WTC11 (cell line): ENCODE data around the gene LYAR. TPM values are rescaled to one million over a fixed set of nuclear protein-coding genes. Genes with fewer than 3 reads are reported as not detected.

Experiments
- ATAC-seq: fragments of 200-7000 bp; cut with Tn5 transposase; 2 replicates; pipeline ENCODE4 v1.10.0; 2021; ENCODE audit warnings: mild to moderate bottlenecking, moderate library complexity
- CTCF ChIA-PET: fragments of 300-600 bp; sonication (Branson Sonifier 250); formaldehyde crosslinking; loops from one replicate; lab custom pipeline; 2021; ENCODE audit warnings: antibody characterized with exemption; lab: Charles Lee
- POLR2A ChIA-PET: fragments of 350-600 bp; sonication (Branson Sonifier 250); formaldehyde crosslinking; loops from one replicate; lab custom pipeline; 2021; ENCODE audit warnings: antibody characterized with exemption; lab: Charles Lee
- DNase-seq: peaks from one replicate; pipeline ENCODE4 v3.0.0; 2021; ENCODE audit warnings: low spot score
- H3K27ac Mint-ChIP-seq: 2 replicates; pipeline ENCODE4 v1.8.0; 2021; ENCODE audit warnings: mixed read lengths
- H3K27me3 Mint-ChIP-seq: 2 replicates; pipeline ENCODE4 v1.8.0; 2021; ENCODE audit warnings: low read depth, mild to moderate bottlenecking, moderate library complexity, mixed read lengths
- H3K36me3 Mint-ChIP-seq: 2 replicates; pipeline ENCODE4 v1.8.0; 2021; ENCODE audit warnings: mixed read lengths
- H3K4me1 Mint-ChIP-seq: 2 replicates; pipeline ENCODE4 v1.8.0; 2022; ENCODE audit warnings: mixed read lengths
- H3K4me3 Mint-ChIP-seq: 2 replicates; pipeline ENCODE4 v1.8.0; 2021; ENCODE audit warnings: mild to moderate bottlenecking, moderate library complexity, mixed read lengths
- H3K9me3 Mint-ChIP-seq: 2 replicates; pipeline ENCODE4 v1.8.0; 2021; ENCODE audit warnings: mixed read lengths
- ATF1 ChIP-seq: sonication (generic); formaldehyde crosslinking; IDR thresholded peaks from 2 replicates; pipeline ENCODE4 v1.8.1; 2023; ENCODE audit warnings: mild to moderate bottlenecking, moderate library complexity, missing genetic modification reagents
- CREB1 ChIP-seq: sonication (generic); formaldehyde crosslinking; IDR thresholded peaks from 2 replicates; pipeline ENCODE4 v1.8.0; 2023; ENCODE audit warnings: mild to moderate bottlenecking, missing genetic modification reagents
- CREM ChIP-seq: sonication (generic); formaldehyde crosslinking; IDR thresholded peaks from 2 replicates; pipeline ENCODE4 v1.8.1; 2022; ENCODE audit warnings: mild to moderate bottlenecking, missing genetic modification reagents, moderate library complexity
- FOXK1 ChIP-seq: sonication (generic); formaldehyde crosslinking; IDR thresholded peaks from 2 replicates; pipeline ENCODE4 v1.8.0; 2022; ENCODE audit warnings: mild to moderate bottlenecking, moderate library complexity, missing genetic modification reagents
- GABPB1 ChIP-seq: sonication (generic); formaldehyde crosslinking; IDR thresholded peaks from 2 replicates; pipeline ENCODE4 v1.8.1; 2023; ENCODE audit warnings: mild to moderate bottlenecking, missing genetic modification reagents
- KAT7 ChIP-seq: sonication (generic); formaldehyde crosslinking; IDR thresholded peaks from 2 replicates; pipeline ENCODE4 v1.8.1; 2023; ENCODE audit warnings: missing genetic modification reagents, mild to moderate bottlenecking, borderline replicate concordance
- MYBL2 ChIP-seq: sonication (generic); formaldehyde crosslinking; IDR thresholded peaks from 2 replicates; pipeline ENCODE4 v1.8.1; 2023; ENCODE audit warnings: mild to moderate bottlenecking, moderate library complexity, missing genetic modification reagents
- NFYB ChIP-seq: sonication (generic); formaldehyde crosslinking; conservative IDR thresholded peaks from 2 replicates; pipeline ENCODE4 v1.8.0; 2022; ENCODE audit warnings: low read depth, missing genetic modification reagents
- NR1H2 ChIP-seq: sonication (generic); formaldehyde crosslinking; IDR thresholded peaks from 2 replicates; pipeline ENCODE4 v1.9.0; 2021; ENCODE audit warnings: mild to moderate bottlenecking, moderate library complexity, missing genetic modification reagents
- RELA ChIP-seq: sonication (generic); formaldehyde crosslinking; IDR thresholded peaks from 2 replicates; pipeline ENCODE4 v1.8.1; 2022; ENCODE audit warnings: missing genetic modification reagents, mild to moderate bottlenecking, borderline replicate concordance
- SP1 ChIP-seq: sonication (generic); formaldehyde crosslinking; conservative IDR thresholded peaks from 2 replicates; pipeline ENCODE4 v1.8.1; 2022; ENCODE audit warnings: missing genetic modification reagents
- TEAD1 ChIP-seq: sonication (generic); formaldehyde crosslinking; IDR thresholded peaks from 2 replicates; pipeline ENCODE4 v1.8.0; 2022; ENCODE audit warnings: mild to moderate bottlenecking, missing genetic modification reagents
- ZNF138 ChIP-seq: sonication (generic); formaldehyde crosslinking; conservative IDR thresholded peaks from 2 replicates; pipeline ENCODE4 v1.8.1; 2022; ENCODE audit warnings: mild to moderate bottlenecking, moderate library complexity, missing genetic modification reagents
- ZNF263 ChIP-seq: sonication (generic); formaldehyde crosslinking; IDR thresholded peaks from 2 replicates; pipeline ENCODE4 v1.8.1; 2022; ENCODE audit warnings: low read depth, mild to moderate bottlenecking, moderate library complexity, missing genetic modification reagents
- ZNF317 ChIP-seq: sonication (generic); formaldehyde crosslinking; IDR thresholded peaks from 2 replicates; pipeline ENCODE4 v1.8.1; 2023; ENCODE audit warnings: low read depth, mild to moderate bottlenecking, moderate library complexity, missing genetic modification reagents, borderline replicate concordance
- ZNF416 ChIP-seq: fragments of 250-450 bp; sonication (Bioruptor Pico); IDR thresholded peaks from 2 replicates; pipeline ENCODE4 v1.9.0; 2021; ENCODE audit warnings: mild to moderate bottlenecking, inconsistent platforms
- total RNA-seq: library from RNA; stranded (reverse); gene quantifications from 3 replicates; pipeline ENCODE4 v1.2.3, GENCODE V29; 2021
- TF ChIP-seq, protein P1 (sequence below): sonication (generic); formaldehyde crosslinking; IDR thresholded peaks from 2 replicates; pipeline ENCODE4 v1.8.1; 2023; ENCODE audit warnings: mild to moderate bottlenecking, moderate library complexity, missing genetic modification reagents
- TF ChIP-seq, protein P2 (sequence below): sonication (generic); formaldehyde crosslinking; IDR thresholded peaks from 2 replicates; pipeline ENCODE4 v1.8.0; 2023; ENCODE audit warnings: mild to moderate bottlenecking, missing genetic modification reagents
- TF ChIP-seq, protein P3 (sequence below): sonication (generic); formaldehyde crosslinking; IDR thresholded peaks from 2 replicates; pipeline ENCODE4 v1.8.1; 2022; ENCODE audit warnings: low read depth, mild to moderate bottlenecking, moderate library complexity, missing genetic modification reagents, borderline replicate concordance
- TF ChIP-seq, protein P4 (sequence below): fragments of 250-450 bp; sonication (Bioruptor Pico); IDR thresholded peaks from 2 replicates; pipeline ENCODE4 v1.9.0; 2021; ENCODE audit warnings: mild to moderate bottlenecking
- TF ChIP-seq, protein P5 (sequence below): sonication (generic); formaldehyde crosslinking; IDR thresholded peaks from 2 replicates; pipeline ENCODE4 v1.8.0; 2022; ENCODE audit warnings: mild to moderate bottlenecking, missing genetic modification reagents
- TF ChIP-seq, protein P6 (sequence below): sonication (generic); formaldehyde crosslinking; IDR thresholded peaks from 2 replicates; pipeline ENCODE4 v1.8.1; 2022; ENCODE audit warnings: low read depth, missing genetic modification reagents, borderline replicate concordance
- TF ChIP-seq, protein P7 (sequence below): sonication (generic); formaldehyde crosslinking; IDR thresholded peaks from 2 replicates; pipeline ENCODE4 v1.8.0; 2023; ENCODE audit warnings: missing genetic modification reagents, mild to moderate bottlenecking, borderline replicate concordance

LYAR gene
- total RNA-seq, 1 experiment from 2014 or later: 36.8 TPM

DNA sequence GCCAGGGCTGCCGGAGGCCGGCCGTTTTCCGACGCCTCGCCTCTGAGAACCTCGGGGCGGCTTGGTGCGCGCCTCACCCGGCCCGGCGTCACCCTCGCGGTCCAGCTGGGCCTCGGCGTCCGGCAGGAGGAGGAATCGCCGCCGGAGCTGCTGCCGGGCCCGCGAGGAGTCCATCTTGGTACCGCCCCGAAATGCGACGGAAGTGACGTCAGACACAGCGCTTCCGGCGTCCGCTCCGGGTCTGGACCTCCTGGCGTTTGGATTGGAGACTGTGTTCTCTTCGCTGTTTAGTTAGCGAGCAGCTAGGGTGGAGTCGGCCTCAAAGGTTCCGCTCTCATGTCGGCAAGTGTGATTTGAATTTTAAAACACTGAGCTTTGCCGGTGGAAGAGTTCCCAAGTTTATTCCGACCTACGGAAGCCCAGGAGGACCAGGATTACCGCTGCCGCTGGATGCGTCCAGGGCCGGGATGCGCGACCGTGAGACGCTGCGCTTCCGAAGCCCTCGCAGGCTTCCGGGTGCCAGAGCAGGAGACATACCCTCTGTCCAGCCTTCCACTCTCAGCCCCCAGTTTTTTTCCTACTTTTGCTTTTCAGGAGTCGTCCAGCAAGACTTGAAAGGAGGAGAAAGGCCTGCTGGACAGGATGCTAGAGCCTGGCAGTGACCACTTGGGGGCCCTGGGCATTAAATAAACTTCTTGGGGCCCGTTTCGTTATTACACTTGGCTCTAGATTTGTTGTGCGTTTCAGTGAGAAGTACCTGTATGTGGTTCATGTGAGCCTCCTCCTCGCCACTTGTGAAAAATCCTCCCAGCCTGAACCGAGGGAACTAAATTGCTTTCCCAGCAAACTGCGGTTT is 41.7 kb downstream of the LYAR start, which contains the start of gene TMEM128:
Gene TMEM128, minus strand, starts transcription at position 195 of the 856 bp plus-strand sequence. Its CDS starts 21 bp downstream, at position 174.
- Mint-ChIP-seq H3K9me3 (no peaks in the 10 kb centered on the region), H3K27me3 (peaks cover 8% of the 10 kb centered on the region), H3K4me3 (peak within 1 kb of the TSS; percentile 97), H3K4me1 (peaks cover 14% of the 10 kb centered on the region), H3K27ac (peak within 1 kb of the TSS; percentile 99), H3K36me3 (peaks cover 24% of the 10 kb centered on the region)
- peak; percentile 89 for ATAC-seq
- CTCF ChIA-PET: interaction anchor here (0.8 to 1.9 kb wide), 6 partner anchors 8 to 157 kb away, joined by 3 to 6 read pairs (median 4); no protein-coding TSS in a partner anchor
- DNase-seq: peak; percentile 93
- POLR2A ChIA-PET: interaction anchor here (0.6 to 0.9 kb wide), 3 partner anchors 42 to 429 kb away, joined by 3 to 5 read pairs (median 5); partner anchors contain the start of genes LYAR and ZBTB49
- TF ChIP-seq, protein P1, sequence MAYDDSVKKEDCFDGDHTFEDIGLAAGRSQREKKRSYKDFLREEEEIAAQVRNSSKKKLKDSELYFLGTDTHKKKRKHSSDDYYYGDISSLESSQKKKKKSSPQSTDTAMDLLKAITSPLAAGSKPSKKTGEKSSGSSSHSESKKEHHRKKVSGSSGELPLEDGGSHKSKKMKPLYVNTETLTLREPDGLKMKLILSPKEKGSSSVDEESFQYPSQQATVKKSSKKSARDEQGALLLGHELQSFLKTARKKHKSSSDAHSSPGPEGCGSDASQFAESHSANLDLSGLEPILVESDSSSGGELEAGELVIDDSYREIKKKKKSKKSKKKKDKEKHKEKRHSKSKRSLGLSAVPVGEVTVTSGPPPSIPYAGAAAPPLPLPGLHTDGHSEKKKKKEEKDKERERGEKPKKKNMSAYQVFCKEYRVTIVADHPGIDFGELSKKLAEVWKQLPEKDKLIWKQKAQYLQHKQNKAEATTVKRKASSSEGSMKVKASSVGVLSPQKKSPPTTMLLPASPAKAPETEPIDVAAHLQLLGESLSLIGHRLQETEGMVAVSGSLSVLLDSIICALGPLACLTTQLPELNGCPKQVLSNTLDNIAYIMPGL (CRISPR knock-in tag): peak; percentile 71; the same call in 1 of the 2 replicates
- TF ChIP-seq FOXK1 (CRISPR knock-in tag) (peak; percentile 86), CREB1 (peak; percentile 53; the same call in 1 of the 2 replicates), SP1 (peak; percentile 96), KAT7 (CRISPR knock-in tag) (0 out of 2 replicates have a peak, but pooled peaks have one; percentile 79), NR1H2 (no peak), ZNF416 (CRISPR knock-in tag) (no peak), ZNF138 (no peak), NFYB (0 out of 2 replicates have a peak, but pooled peaks have one; percentile 24), CREM (CRISPR knock-in tag) (peak; percentile 96), ZNF317 (no peak), TEAD1 (peak; percentile 84), RELA (CRISPR knock-in tag) (0 out of 2 replicates have a peak, but pooled peaks have one; percentile 37), ATF1 (peak; percentile 51; the same call in 1 of the 2 replicates), ZNF263 (CRISPR knock-in tag) (no peak), GABPB1 (peak; percentile 90), MYBL2 (CRISPR knock-in tag) (peak; percentile 44; the same call in 1 of the 2 replicates)
- TF ChIP-seq, protein P2, sequence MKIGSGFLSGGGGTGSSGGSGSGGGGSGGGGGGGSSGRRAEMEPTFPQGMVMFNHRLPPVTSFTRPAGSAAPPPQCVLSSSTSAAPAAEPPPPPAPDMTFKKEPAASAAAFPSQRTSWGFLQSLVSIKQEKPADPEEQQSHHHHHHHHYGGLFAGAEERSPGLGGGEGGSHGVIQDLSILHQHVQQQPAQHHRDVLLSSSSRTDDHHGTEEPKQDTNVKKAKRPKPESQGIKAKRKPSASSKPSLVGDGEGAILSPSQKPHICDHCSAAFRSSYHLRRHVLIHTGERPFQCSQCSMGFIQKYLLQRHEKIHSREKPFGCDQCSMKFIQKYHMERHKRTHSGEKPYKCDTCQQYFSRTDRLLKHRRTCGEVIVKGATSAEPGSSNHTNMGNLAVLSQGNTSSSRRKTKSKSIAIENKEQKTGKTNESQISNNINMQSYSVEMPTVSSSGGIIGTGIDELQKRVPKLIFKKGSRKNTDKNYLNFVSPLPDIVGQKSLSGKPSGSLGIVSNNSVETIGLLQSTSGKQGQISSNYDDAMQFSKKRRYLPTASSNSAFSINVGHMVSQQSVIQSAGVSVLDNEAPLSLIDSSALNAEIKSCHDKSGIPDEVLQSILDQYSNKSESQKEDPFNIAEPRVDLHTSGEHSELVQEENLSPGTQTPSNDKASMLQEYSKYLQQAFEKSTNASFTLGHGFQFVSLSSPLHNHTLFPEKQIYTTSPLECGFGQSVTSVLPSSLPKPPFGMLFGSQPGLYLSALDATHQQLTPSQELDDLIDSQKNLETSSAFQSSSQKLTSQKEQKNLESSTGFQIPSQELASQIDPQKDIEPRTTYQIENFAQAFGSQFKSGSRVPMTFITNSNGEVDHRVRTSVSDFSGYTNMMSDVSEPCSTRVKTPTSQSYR (CRISPR knock-in tag): peak; percentile 64; the same call in 1 of the 2 replicates
- TF ChIP-seq, protein P3, sequence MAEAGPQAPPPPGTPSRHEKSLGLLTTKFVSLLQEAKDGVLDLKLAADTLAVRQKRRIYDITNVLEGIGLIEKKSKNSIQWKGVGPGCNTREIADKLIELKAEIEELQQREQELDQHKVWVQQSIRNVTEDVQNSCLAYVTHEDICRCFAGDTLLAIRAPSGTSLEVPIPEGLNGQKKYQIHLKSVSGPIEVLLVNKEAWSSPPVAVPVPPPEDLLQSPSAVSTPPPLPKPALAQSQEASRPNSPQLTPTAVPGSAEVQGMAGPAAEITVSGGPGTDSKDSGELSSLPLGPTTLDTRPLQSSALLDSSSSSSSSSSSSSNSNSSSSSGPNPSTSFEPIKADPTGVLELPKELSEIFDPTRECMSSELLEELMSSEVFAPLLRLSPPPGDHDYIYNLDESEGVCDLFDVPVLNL (CRISPR knock-in tag): peak; percentile 58; the same call in 1 of the 2 replicates
- TF ChIP-seq, protein P4, sequence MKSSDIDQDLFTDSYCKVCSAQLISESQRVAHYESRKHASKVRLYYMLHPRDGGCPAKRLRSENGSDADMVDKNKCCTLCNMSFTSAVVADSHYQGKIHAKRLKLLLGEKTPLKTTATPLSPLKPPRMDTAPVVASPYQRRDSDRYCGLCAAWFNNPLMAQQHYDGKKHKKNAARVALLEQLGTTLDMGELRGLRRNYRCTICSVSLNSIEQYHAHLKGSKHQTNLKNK: no peak
- TF ChIP-seq, protein P5, sequence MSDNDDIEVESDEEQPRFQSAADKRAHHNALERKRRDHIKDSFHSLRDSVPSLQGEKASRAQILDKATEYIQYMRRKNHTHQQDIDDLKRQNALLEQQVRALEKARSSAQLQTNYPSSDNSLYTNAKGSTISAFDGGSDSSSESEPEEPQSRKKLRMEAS (CRISPR knock-in tag): peak; percentile 53; the same call in 1 of the 2 replicates
- TF ChIP-seq, protein P6, sequence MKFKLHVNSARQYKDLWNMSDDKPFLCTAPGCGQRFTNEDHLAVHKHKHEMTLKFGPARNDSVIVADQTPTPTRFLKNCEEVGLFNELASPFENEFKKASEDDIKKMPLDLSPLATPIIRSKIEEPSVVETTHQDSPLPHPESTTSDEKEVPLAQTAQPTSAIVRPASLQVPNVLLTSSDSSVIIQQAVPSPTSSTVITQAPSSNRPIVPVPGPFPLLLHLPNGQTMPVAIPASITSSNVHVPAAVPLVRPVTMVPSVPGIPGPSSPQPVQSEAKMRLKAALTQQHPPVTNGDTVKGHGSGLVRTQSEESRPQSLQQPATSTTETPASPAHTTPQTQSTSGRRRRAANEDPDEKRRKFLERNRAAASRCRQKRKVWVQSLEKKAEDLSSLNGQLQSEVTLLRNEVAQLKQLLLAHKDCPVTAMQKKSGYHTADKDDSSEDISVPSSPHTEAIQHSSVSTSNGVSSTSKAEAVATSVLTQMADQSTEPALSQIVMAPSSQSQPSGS (CRISPR knock-in tag): peak; percentile 53; the same call in 1 of the 2 replicates
- TF ChIP-seq, protein P7, sequence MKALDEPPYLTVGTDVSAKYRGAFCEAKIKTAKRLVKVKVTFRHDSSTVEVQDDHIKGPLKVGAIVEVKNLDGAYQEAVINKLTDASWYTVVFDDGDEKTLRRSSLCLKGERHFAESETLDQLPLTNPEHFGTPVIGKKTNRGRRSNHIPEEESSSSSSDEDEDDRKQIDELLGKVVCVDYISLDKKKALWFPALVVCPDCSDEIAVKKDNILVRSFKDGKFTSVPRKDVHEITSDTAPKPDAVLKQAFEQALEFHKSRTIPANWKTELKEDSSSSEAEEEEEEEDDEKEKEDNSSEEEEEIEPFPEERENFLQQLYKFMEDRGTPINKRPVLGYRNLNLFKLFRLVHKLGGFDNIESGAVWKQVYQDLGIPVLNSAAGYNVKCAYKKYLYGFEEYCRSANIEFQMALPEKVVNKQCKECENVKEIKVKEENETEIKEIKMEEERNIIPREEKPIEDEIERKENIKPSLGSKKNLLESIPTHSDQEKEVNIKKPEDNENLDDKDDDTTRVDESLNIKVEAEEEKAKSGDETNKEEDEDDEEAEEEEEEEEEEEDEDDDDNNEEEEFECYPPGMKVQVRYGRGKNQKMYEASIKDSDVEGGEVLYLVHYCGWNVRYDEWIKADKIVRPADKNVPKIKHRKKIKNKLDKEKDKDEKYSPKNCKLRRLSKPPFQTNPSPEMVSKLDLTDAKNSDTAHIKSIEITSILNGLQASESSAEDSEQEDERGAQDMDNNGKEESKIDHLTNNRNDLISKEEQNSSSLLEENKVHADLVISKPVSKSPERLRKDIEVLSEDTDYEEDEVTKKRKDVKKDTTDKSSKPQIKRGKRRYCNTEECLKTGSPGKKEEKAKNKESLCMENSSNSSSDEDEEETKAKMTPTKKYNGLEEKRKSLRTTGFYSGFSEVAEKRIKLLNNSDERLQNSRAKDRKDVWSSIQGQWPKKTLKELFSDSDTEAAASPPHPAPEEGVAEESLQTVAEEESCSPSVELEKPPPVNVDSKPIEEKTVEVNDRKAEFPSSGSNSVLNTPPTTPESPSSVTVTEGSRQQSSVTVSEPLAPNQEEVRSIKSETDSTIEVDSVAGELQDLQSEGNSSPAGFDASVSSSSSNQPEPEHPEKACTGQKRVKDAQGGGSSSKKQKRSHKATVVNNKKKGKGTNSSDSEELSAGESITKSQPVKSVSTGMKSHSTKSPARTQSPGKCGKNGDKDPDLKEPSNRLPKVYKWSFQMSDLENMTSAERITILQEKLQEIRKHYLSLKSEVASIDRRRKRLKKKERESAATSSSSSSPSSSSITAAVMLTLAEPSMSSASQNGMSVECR: peak; percentile 91; the same call in 1 of the 2 replicates
